GM23248 (cell line): Measurements from ENCODE around the gene CRTAC1.

ENCODE experiments used
- EZH2 ChIP-seq: fragments of 200-600 bp; sonication (generic); IDR thresholded peaks from 2 replicates; pipeline ENCODE4 v1.6.1; 2018; ENCODE audit warnings: antibody characterized with exemption, mild to moderate bottlenecking; ENCODE audit not compliant: insufficient read depth, poor library complexity, severe bottlenecking
- EZH2phosphoT487 ChIP-seq: fragments of 200-600 bp; sonication (generic); IDR thresholded peaks from 2 replicates; pipeline ENCODE4 v1.6.1; 2018; ENCODE audit warnings: antibody characterized with exemption, moderate library complexity, mild to moderate bottlenecking, low read depth; ENCODE audit not compliant: insufficient read depth

- TF ChIP-seq EZH2phosphoT487 (no peak), EZH2 (no peak)
Observed at GRCh38 chr10:98038288-98038687, 7.9 kb upstream of the CRTAC1 start.
